Nephron progenitor cell (in vitro differentiated cells): Measurements from ENCODE around the gene COLEC12.

Experiments
- DNase-seq: peaks from one replicate; pipeline ENCODE4 v3.0.0; 2021
- H3K27ac Mint-ChIP-seq: 2 replicates; pipeline ENCODE4 v1.8.0; 2021; ENCODE audit warnings: mild to moderate bottlenecking, moderate library complexity, mixed read lengths
- H3K27me3 Mint-ChIP-seq: 2 replicates; pipeline ENCODE4 v1.8.0; 2021; ENCODE audit warnings: mild to moderate bottlenecking, low read depth, mixed read lengths; ENCODE audit not compliant: poor library complexity
- H3K36me3 Mint-ChIP-seq: 2 replicates; pipeline ENCODE4 v1.8.0; 2021; ENCODE audit warnings: low read depth, mixed read lengths
- H3K4me1 Mint-ChIP-seq: 2 replicates; pipeline ENCODE4 v1.8.0; 2021; ENCODE audit warnings: mixed read lengths
- H3K4me3 Mint-ChIP-seq: 2 replicates; pipeline ENCODE4 v1.8.0; 2021; ENCODE audit warnings: mild to moderate bottlenecking, moderate library complexity, mixed read lengths
- H3K9me3 Mint-ChIP-seq: 2 replicates; pipeline ENCODE4 v1.8.0; 2021; ENCODE audit warnings: mild to moderate bottlenecking, moderate library complexity, mixed read lengths
- CTCF ChIP-seq: fragments of 200-600 bp; sonication (generic); IDR thresholded peaks from 2 replicates; pipeline ENCODE4 v1.5.0; 2021; ENCODE audit warnings: antibody characterized with exemption

Gene COLEC12

GRCh38 chr18:319720-320119 lies 180.8 kb downstream of the COLEC12 start:
- Mint-ChIP-seq H3K27ac (no peak overlapping the region), H3K27me3 (peaks cover 2% of the 10 kb centered on the region), H3K36me3 (peaks cover 29% of the 10 kb centered on the region), H3K4me3 (no peak overlapping the region), H3K4me1 (peaks cover 10% of the 10 kb centered on the region), H3K9me3 (no peaks in the 10 kb centered on the region)
- TF ChIP-seq CTCF = no peak
- no peak for DNase-seq

GRCh38 chr18:318791-319291 lies 181.7 kb downstream of the COLEC12 start:
- Mint-ChIP-seq H3K4me3 (no peak overlapping the region), H3K27ac (no peak overlapping the region), H3K9me3 (no peaks in the 10 kb centered on the region), H3K4me1 (peaks cover 10% of the 10 kb centered on the region), H3K36me3 (peaks cover 29% of the 10 kb centered on the region), H3K27me3 (peaks cover 2% of the 10 kb centered on the region)
- DNase-seq = no peak
- TF ChIP-seq CTCF = no peak

- no peak for TF ChIP-seq CTCF
- Mint-ChIP-seq H3K4me3 (no peak overlapping the region), H3K9me3 (no peaks in the 10 kb centered on the region), H3K36me3 (peaks cover 29% of the 10 kb centered on the region), H3K27ac (no peak overlapping the region), H3K27me3 (peaks cover 5% of the 10 kb centered on the region), H3K4me1 (peaks cover 7% of the 10 kb centered on the region)
- no peak for DNase-seq
Measured at GRCh38 chr18:317618-318017, 182.9 kb downstream of the COLEC12 start.

- Mint-ChIP-seq H3K36me3 (peaks cover 29% of the 10 kb centered on the region), H3K27ac (no peak overlapping the region), H3K4me3 (no peak overlapping the region), H3K9me3 (no peaks in the 10 kb centered on the region), H3K27me3 (peaks cover 9% of the 10 kb centered on the region), H3K4me1 (no peaks in the 10 kb centered on the region)
- TF ChIP-seq CTCF = no peak
- no peak for DNase-seq
Measured at GRCh38 chr18:316393-316792, 184.1 kb downstream of the COLEC12 start.

- no peak for TF ChIP-seq CTCF
- H3K4me1 Mint-ChIP-seq = no peaks in the 10 kb centered on the region
- no peak for DNase-seq
- H3K9me3 Mint-ChIP-seq = no peaks in the 10 kb centered on the region
- peaks cover 10% of the 10 kb centered on the region for H3K36me3 Mint-ChIP-seq
- H3K27me3 Mint-ChIP-seq = peaks cover 17% of the 10 kb centered on the region
- H3K4me3 Mint-ChIP-seq = no peak overlapping the region
- no peak overlapping the region for H3K27ac Mint-ChIP-seq
Measured at GRCh38 chr18:313931-314330, 186.6 kb downstream of the COLEC12 start.

GRCh38 chr18:312415-312814 lies 188.1 kb downstream of the COLEC12 start:
- Mint-ChIP-seq H3K27ac (no peak overlapping the region), H3K4me3 (no peak overlapping the region), H3K27me3 (peaks cover 18% of the 10 kb centered on the region), H3K9me3 (no peaks in the 10 kb centered on the region), H3K4me1 (no peaks in the 10 kb centered on the region), H3K36me3 (peaks cover 7% of the 10 kb centered on the region)
- DNase-seq = no peak
- TF ChIP-seq CTCF = no peak
